NCI-H1417 treated with DMSO at 0.1 percent for 48 hours (cell line): ENCODE results near the gene HSPB8.

Experiments
- DNase-seq: peaks from one replicate; lab custom pipeline; 2025; lab: John Stamatoyannopoulos, UW

Gene HSPB8

GRCh38 chr12:119171291-119171690 is 7.4 kb upstream of the HSPB8 start:
- no peak for DNase-seq

GRCh38 chr12:119171691-119172425 is 6.9 kb upstream of the HSPB8 start:
- no peak for DNase-seq

GRCh38 chr12:119175081-119175480 is 3.6 kb upstream of the HSPB8 start:
- DNase-seq: no peak

- DNase-seq: no peak
Observed at GRCh38 chr12:119176267-119177055, 2.3 kb upstream of the HSPB8 start.

GRCh38 chr12:119177056-119177325 is 1.7 kb upstream of the HSPB8 start:
- DNase-seq: no peak

- no peak for DNase-seq
Observed at GRCh38 chr12:119177724-119178380, 879 bp upstream of the HSPB8 start.

GRCh38 chr12:119179335-119180021 is 747 bp downstream of the HSPB8 start:
- DNase-seq: no peak

GRCh38 chr12:119180380-119181040 is 1.8 kb downstream of the HSPB8 start:
- no peak for DNase-seq

- no peak for DNase-seq
Observed at GRCh38 chr12:119181202-119181601, 2.5 kb downstream of the HSPB8 start.

GRCh38 chr12:119181944-119182343 is 3.2 kb downstream of the HSPB8 start:
- no peak for DNase-seq

GRCh38 chr12:119182701-119183493 is 4.2 kb downstream of the HSPB8 start:
- DNase-seq: no peak

- DNase-seq: no peak
Observed at GRCh38 chr12:119183942-119184695, 5.4 kb downstream of the HSPB8 start.

- DNase-seq: no peak
Observed at GRCh38 chr12:119195256-119195655, 16.5 kb downstream of the HSPB8 start.

- no peak for DNase-seq
Observed at GRCh38 chr12:119198440-119198839, 19.7 kb downstream of the HSPB8 start.

- DNase-seq: no peak
Observed at GRCh38 chr12:119200601-119201000, 21.9 kb downstream of the HSPB8 start.

GRCh38 chr12:119201789-119202543 is 23.2 kb downstream of the HSPB8 start:
- DNase-seq: no peak

GRCh38 chr12:119202544-119202943 is 23.8 kb downstream of the HSPB8 start:
- DNase-seq: no peak

- no peak for DNase-seq
Observed at GRCh38 chr12:119204131-119204530, 25.4 kb downstream of the HSPB8 start.

GRCh38 chr12:119204671-119205285 is 26.0 kb downstream of the HSPB8 start:
- no peak for DNase-seq
